Epidermal melanocyte (primary cell): Measurements from ENCODE around the gene COA8.

Experiments used
- DNase-seq: peaks from one replicate; pipeline ENCODE4 v3.0.0; 2011; ENCODE audit warnings: low spot score; ENCODE audit not compliant: insufficient read length

COA8 gene

DNA sequence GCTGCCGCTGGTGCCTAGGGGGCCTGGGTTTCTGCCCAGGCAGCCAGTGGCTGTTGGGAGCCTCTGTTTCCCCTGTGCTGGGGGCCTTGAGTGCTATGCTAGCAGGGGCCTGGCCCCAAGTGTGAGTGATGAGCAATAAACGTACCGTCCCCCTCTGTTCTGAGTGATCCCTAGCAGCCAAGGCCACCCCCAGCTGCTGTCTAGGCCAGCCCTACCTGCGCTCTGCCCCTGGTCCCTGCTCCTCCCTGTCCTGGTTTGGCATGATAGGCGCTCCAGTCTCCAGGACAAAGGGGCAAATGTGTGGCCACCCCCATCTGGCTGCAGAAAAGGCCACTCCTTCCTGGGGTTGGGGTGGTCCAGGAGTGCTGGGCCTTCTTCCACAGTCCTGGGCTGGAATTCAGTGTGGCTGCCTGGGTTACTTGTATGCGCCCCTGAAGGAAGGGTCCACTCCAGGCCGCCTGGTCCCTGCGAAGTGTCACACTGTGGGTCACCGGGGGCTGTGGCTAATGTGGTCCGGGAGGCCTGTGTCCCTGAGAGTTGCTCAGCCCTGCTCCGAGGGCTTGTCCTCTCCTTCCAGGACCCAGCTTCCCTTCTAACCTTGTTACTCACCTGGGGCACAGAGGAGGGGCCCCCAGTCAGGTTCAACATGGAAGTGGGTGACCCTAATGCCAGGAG lies 26.7 kb upstream of the COA8 start:
- DNase-seq = no peak

DNA sequence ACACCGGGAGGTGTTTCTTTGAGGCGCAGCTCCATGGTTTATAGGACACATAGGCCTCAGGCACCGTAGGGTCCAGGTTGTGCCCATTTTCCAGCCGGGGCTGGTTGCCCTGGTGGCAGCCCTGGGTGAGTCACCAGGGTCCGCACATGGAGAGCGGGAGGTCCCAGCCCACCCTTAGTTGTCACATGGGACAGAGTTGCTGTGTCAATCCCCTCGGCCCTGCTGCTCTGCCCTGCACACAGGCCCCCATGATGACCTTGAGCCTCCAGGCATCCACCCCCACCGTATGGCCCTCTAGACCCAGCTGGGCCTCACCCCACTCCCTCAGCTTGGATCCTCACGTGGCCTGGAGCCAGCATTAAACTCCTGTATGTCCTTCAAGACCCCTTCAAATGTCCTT lies 26.1 kb upstream of the COA8 start:
- no peak for DNase-seq

DNA sequence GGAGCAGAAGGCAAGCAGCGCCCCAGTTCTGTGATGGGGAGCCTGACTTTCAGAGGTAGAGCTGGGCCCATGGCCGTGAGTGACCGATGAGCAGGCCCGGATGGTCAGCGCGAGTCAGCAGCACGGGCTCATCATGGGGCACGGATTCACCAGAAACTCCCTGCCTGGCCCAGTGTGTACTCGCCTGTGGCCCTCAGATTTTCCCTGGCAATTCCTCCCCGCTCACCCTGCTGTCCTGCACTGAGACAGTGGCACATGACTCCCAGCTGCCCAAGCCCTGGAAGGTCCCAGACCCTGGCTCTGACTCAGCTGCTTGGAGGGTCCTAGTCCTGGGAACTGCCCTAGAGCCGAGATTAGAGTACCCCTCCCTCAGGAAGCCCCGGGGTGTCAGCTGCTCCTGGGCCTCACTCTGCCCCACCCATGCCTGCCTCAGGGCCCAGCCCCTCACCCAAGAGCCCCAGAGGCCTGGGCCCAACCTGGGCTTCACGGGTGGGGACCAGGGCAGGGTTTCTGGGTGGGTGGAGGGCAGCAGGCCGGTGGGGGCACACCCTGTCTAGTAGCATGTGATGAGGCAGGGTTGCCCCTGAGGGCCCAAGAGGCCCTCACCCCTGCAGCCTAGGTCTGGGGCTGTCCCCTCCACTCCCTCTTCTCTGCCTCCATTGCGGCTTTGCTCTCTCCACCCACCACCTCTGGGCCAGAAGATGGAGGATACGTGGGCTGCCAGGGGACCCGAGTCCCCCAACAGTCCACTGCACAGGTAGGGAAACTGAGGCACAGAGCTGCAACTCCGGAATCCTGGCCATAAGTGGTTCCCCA lies 25.4 kb upstream of the COA8 start:
- DNase-seq = no peak

DNA sequence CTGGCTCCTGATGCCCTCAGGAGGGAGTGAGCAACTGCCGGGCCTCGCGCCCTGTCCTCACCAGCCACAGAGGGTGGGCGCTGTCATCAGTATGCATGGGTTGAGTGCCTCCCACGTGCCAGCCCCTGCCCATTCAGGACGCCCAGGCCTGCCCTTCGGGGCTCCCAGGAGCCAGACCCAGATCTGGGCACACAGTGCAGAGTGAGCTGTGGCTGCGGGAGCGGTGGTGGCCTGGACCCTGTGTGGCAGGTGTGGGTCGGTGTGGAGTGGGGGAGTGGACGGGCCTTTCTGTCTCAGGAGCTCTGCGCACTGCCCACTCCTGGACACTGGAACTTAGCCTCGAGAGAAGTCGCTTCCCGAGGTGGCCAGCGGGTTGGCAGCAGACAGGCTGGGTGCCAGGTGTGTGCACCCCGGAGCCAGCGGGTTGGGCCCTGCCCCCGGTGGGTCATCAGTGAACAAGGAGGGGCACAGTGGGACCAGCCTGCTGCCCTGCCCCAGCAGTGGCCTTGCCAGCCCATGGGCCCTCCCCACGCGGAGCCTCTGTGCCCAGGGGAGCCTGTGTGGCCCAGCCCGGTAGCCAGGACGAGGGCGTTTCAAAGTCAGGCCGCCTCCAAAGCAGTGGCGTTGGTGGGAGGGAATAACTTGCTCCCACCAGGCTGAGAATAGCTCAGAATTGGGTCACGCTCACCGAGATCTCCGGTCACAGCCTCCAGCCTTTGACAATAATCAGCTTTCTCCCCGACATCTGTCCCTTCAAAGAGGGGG lies 24.3 kb upstream of the COA8 start:
- no peak for DNase-seq

DNA sequence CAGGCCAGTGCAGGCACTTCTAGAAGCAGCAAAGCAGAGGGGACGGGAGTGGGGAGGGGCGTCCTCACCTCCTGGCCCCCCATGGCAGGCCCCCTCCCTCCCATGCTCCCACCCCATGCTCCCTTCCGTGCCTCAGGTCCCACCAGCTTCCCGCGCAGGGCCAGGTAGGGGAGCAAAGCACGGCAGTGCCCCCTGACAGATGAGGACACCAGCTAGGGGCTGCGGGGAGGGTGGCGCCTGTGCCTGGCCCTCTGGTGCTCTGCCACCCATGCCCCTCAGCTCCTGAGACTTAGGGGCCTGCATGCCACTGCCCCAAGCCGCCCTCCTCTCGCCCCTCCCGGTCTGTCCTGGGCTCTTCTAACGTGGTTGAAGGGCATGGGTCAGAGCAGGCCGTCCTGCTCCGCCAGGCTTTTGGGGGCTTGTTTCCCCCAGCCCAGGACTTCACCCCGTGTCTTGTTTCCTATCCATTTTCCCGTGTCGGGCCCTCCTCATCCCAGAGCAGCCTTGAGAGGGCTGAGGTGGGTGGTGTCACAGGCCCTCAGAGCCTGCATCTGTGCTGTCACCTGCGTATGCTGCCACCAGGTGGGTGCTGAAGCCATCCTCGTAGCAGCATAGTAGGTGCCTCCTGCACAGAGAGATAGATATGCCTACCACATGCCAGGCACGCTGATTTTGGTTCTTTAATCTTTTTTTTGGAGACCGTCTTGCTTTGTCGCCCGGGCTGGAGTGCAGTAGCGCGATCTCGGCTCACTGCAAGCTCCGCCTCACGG lies 23.5 kb upstream of the COA8 start:
- no peak for DNase-seq

DNA sequence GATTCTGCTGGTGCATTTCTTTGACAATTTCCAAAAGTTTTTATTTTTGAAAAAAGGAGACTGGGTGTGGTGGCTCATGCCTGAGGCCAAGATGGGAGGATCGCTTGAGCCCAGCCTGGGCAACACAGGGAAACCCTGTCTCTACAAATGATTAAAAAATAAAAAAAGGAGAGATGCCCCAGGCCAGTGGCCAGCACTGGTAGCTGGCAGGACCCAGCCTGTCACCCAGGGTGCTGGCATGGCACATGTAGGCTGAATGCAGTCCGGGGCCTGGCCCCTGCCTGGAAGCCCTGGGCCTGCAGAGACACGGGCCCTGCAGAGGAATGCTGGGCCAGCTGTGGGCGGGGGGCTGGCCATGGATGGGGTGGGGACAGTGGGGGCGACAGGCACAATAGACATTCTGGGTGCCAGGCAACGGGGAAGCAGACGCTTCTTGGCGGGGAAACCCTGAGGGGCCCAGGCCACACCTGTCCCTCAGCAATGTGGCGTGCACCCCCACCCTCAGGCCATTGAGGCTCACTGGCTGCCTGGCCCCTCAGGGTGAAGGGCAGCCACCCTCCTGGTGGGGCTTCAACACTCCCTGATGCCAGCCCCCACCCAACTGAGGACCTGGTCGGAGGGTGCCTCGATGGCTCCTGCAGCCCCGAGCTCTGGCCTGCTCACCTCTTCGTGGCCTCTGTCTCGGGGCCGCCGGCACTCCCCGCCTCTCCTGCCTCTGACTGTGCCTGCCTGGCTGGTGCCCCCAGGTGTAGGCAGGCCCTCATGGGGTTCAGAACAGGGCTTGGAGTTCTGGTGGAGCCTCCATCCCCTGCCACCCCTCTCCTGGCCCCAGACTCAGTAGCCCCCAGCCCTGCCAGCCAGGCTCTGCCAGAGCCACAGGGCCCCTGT lies 21.7 kb upstream of the COA8 start:
- peak; percentile 30 for DNase-seq

DNA sequence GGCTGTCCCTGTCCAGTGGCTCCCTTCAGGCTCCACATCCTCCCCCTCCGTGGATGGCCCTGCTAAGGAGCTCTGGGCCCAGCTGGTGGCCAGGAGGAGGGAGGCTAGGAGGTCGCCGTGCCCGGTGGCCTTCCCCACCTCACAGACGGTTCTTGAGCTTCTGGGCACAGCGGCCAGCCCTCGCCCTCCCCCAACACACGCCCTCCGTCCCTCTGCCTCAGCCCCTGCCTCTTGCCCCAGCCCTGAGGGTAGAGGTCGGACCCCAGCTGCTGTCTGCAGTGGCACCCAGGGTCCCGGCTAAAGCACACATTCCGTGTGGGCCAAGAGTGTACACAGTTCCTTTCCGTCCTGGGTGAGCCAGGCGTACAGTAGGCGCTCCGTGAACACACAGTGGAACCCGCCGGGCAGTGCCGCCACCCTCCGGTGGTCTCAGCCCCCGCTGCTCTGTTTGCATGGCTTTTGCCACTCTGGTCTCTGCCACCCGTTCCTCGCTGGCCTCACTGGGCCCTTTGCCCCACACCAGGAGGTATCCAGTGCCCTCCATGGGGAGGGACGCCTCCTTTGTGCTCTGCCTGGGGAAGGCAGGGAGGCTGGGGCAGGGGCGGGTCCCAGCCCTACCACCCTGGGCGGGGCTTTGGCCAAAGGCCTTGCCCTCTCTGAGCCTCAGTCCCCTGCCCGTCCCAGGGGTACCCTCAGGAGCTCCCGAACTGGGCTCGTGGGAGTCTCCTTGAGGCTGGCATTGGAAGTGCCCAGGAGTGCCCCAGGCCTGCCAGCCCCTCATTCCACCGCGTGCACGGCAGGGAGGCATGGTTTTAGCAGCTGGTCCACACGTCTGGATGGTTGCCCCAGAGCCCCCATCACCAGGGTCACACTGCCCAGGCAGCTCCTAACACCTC lies 20.8 kb upstream of the COA8 start:
- DNase-seq = no peak

DNA sequence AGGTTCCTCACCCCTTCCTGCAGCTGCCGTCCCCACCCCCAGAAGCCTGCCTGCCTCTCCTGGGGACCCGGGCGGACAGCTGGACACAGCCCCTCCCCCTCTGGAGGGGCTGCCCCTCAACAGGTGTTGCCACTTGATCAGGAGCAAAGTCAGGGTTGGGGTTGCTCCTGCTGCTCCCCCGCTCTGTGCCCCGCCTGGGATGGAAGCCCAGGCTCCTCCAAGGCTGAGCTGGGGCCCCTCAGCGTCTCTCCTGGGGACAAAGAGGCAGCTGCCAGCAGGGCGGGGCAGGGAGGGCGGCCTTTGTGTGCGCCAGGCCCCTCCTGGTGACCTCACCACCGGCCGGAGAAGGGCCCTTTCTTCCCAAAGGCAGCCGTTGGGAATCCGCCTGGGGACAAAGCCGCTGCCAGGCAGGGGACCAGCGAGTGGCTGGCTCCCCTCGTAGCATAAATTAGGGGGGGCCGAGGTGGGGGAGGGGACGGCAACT lies 20.1 kb upstream of the COA8 start:
- DNase-seq = peak; percentile 42

DNA sequence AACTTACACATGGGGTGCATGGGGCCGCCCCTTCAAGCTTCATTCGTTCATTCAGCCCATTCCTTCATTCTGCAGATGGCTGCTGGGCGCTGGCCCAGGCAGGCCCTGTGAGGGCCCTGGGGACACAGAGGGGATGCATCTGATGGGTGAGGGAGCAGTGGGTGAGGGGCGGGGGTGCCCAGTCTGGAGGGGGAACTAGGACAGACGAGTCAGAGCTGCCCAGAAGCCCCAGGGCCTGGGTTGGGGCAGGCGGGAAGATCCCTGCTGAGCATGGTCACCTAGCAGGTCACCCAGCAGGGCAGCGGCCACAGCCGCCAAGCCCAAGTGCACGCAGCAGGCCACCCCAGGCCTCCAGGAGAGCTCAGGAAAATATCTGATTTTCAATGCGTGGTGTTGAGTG lies 19.6 kb upstream of the COA8 start:
- DNase-seq = no peak

DNA sequence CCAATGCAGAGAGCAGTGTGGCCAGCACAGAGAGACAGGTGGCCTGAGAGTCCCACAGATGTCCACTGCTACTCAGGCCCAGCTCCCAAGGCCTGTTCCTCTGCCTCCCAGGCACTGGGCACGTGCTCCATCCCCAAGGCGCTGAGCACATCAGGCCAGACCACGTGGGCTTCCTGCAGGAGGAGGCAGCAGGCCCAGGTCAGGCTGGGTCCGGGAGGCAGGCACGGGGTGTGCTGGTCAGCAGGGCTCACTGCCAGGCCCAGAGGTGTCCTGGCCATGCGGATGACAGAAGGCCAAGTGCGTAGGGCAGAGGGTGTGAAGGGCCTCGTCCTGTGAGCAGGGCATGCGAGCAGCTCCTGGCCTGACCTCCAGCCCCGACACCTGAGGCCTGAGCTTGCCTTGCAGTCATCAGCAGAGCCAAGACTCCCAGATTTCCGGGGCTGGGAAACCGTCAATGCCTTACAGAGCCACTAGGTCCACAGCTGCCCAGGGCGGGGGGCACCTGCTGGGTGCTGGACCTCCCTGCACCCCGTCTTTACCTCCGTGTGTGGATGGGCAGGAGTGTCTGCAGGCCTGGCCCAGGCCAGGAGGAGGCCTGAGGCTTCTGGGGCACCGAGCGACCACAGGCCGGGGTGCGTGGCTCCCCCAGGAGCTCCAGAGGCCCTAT lies 18.9 kb upstream of the COA8 start:
- DNase-seq = no peak

DNA sequence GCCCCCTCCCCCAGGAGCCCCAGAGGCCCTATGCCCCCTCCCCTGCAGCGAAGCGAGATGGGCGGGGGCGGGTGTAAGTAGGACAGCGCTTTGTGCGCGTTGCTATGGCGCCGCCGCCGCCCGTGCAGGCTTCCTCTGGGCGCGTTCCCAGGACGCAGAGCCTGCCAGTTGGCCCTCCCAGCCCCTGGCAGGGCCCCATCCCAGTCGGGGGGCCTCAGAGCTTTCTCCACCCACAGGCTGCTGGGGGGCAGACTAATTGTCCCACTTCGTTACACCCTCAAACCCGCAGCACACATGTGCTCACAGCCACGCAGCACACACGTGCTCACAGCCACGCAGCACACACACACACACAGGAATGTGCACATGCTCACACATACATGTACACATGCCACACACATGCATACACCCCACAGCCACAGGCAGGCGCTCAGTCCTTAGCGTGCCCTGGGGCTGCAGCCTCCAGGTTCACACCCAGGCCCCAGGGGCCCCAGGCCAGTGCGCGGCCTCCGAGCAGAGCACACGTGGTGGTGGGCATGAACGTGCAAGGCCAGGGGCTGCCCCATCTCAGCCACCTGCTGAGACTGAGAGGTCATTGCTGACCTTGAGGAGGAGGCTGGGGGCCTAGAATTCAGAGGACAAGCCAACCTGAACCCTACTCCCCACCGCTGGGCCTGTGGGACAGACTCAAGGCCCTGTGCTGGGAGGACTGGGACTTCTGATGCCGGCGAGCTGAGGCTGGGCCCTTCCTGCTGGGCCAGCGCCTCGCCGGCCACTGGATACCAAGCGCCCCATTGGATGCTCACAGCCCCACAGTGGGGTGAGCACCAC lies 18.2 kb upstream of the COA8 start:
- DNase-seq = no peak

DNA sequence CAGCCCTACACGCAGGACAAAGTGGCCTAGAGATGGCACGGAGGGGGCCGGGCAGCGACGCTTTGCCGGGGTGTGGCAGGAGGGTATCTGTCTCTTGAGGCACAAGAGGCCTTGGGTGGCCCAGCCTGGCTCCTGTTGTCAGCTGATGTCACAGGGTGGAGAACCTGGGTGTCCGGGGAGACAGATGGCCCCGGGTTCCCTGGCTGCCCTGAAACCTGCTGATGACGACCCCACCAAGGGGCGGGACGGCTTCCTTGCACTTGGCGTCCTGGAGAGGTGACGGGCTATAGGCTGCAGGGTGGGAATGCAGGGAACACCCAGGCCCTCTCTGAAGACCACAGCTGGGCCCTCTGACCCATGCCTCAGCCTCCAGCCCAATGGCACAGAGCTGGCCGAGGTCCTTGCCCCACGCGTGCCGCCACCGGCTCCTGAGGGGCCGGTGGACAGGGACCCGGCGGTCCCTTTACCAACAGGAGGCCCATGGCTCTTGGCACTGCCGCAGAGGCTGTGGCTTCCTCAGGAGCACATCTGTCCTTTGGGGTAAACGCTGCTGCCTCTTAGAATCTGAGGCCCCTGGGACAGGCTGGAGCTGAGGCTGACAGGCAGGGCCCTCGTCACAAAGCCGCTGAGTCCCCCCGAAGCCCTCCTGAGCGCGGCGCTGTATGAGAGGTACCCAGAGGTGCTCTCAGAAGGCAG lies 17.4 kb upstream of the COA8 start:
- DNase-seq = no peak

DNA sequence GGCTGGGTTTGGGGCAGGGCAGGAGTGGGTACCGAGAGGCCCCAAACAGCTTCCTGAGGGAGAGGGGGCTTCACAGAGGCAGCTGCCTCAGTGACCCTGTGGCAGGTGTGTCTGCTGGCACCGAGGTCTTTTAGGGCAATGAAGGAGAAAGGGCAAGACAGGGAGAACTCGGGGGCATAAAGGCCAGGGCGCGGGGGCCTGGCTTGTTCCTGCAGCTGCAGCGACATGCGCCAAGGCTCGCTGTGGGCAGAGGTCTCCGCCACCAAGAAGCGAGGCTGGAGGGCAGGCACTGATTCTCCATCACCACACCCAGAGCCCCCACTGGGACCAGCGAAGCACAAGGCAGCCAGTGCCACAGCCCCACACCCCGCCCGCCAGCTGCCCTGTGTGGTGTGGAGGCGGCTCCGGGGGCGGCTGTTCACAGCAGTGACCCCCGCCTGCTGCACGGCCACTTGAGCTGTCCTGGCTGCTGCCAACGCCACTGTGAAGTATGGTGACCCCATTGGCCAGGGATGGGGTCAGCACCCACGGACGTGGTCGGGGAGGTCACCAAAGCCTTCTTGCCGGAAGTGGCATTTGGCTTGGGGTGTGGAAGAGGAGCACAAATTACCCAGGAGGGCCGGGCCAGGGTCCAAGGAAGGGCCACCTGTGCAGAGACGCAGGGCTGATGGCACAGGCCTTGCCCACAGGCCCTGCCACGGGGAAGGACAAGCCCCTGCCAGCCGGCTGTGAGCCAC lies 16.7 kb upstream of the COA8 start:
- DNase-seq = no peak

DNA sequence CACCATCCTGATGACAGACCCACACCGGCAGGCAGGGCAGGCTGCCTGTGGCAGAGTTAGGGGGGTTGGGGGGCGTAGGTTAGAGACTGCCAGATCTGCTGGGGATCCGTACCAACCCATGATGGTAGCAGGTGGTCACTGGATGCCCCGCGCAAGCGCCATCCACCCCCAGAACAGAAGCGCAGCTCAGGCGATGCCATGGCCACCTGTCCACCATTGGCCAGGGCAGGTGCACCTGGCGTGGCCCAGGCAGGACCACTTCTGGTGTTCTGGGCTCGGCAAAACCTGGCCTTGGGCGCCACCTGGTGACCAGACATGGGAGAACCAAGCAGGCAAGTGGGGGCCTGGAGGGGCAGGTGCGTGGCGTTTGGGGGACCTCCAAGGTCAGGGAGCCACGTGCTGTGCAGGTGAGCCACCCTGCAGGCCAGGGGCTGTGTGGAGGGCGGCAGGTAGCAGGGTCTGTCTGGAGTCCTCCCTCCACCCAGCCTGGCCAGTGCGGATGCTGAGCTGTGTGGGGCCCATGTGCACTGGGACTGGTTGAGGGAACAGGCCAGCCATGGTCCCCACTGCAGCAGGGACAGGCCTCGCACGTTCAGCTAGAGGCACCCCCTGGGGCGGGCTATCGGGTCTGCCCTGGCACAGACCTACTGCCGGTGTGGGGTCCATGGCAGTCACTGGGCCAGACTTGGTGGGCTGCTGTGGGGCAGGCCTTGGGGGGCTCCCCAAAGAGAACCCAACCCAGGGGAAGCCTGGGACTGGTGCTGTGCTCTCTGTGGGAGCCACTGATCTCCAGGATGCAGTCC lies 15.9 kb upstream of the COA8 start:
- DNase-seq = no peak

DNA sequence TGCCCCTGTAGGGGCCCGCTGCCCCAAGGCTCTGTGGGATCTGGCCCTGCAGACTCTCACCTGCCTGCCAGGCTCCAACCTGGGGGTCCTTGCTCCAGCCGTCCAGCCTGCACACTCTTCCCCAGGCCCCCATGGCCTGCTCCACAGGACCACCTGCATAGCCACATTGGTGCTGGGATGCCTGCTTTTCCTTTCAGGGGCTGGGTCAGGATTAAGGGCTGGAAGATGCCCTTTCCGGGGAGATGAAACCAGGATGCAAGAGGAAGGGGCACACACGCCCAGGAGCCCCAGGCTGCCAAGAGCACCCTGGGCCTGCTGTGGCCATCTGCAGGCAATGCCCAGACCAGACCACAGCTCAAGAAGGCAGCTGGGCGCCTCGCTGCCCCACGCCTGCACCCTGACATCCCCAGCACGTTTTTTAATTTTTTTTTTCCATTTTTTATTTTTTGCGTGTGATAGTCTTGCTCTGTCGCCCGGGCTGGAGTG lies 15.3 kb upstream of the COA8 start:
- DNase-seq = no peak
